Stimulated activated CD4-positive, alpha-beta T cell treated with anti-CD3 and anti-CD28 coated beads, Interleukin-15, amount 100 ng/mL, for 24 hours (primary cell): ENCODE measurements around the gene DDX31.

ENCODE experiments used
- DNase-seq: peaks from one replicate; pipeline ENCODE4 v3.0.0-alpha.2; 2020

DDX31 gene

DNA sequence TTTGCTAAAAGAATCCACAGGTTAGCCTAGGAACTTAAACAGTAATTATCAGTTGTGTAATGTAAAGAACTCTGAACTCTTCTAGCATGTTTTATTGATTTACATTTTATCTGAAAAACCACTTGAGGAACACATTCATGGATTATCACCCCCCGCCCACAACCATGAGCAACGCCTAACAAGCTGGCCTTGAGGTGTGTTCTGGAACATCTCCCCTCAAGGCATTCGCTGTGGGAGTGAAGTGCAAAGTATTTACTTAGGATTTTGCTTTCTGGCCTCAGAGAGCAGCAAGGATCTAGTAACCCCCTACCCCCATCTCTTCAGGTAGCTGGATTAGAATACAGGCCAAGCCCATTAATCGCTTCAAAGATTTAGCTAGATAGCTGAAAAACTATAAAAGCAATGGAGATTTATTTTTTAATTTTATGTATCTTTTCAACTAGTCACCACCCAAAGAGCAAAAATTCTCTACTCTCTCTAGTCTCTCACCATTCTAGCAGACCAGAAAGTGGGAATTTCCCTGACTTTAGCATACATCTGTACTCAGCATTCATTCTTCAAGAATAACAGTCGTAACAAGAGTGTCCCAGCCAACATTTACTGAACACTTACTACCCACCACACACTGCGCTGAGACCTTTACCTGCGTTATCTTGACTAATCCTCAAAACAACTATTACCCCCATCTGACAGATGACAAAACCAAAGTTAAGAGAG is 37.2 kb downstream of the DDX31 start:
- DNase-seq: no peak

DNA sequence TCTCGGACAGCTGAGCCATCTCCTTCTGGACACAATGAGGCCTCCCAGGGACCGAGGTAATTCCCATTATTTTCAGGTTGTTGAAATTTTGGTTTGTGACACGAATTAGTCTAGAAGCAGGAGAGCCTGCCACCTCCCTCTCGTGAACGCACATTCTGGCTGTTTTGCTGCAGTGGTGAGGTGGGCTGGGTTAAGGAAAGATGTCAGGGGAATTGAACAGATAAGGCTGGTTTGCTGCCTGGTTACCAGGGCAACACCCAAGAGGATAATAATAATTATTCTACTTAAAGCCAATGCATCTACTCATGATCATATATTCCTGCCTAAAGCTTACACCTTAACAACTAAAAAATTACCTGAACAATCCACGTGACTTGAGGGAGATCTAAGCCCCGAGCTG is 38.1 kb downstream of the DDX31 start:
- no peak for DNase-seq

DNA sequence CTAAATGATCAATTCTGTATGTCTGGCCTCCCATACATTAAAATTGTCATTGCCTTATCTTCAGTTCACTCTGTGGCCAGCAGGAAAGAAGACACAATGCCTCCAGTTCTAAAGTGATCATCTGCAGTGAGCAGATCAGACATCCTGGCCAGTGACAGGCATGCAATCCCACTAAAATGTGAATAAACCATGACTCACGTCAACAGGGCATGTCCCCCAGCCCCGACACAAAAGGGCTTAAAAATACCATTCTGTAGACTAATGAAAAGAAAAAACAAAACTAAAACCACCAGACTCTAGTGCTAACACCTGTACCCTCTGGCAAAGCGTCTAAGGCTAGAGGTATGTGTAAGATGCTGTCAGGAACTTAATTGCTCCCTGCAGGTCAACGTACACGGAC is 38.5 kb downstream of the DDX31 start:
- DNase-seq: no peak

DNA sequence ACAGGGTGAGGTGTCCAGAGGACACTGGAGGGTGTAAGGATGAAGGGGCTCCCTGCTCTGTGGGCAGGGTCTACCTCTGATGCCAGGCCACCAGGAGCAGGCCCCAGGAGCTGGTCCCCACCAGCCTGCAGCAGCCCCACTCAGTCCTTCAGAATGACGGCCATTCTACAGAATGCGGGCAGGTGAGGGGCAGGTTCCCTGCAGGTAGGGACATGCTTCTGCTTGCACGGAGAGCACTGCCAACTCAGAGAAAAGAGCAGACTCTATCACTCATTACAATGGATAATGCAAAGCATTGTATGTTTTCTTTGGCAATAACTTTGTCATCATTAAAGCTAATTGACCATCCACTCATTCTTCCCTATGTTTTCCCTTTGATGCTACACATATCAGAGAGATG is 39.0 kb downstream of the DDX31 start:
- DNase-seq: no peak

DNA sequence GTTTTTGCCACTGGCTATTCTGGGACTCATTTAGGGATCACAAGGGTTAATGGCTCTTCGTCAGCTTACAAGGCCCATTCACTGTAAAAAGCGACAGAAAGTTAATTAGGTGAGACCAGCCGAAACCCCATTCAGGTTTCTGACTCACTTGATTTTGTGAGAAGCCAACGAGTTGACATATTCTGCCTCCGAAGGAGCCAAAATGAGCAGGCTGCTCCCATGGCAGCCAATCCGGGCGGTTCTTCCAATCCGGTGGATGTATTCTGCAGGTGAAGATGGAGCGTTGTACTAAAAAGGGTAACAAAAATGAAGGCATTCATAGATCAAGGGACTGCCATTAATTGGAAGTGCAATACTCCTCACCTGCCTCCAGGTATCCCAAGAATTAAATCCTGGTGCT is 39.7 kb downstream of the DDX31 start:
- DNase-seq: no peak

DNA sequence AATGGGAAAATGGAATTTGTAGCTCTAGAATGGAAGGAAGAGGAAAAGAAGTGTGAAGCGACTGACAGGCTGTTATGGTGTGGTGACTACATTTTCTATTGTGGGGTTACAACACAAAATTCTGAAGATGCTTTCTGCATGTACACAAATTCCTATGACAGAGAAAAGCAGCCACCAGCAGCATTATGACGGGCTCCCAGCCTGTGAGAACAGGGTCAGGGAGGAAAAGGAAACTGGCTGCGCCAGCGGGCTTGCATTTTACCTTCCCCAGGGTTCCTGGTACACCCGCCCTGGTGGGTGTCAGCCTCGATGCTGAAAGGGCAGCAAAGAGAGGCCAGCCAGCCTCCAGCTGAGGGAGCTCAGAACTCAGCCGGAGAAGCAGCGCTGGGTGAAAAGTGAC is 41.0 kb downstream of the DDX31 start:
- DNase-seq: no peak

DNA sequence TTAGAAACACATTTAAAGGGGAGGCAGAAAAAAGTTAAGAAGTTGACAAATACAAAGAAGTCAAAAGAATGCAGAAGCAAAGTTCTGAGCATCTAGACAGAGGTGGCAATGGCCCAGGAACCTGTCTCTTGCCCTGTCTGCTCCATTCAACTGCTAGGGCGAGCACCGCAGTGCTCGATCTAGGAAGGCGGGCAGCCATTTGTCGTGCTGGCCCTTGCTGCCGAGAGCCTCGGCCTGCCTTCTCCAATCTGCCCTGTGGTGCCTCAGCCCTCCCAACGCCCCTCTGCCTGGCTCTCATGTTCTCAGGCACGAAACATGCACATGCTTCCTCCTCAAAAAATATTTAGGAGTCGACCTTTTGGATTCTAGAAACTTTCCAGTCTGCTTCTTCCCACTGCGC is 42.2 kb downstream of the DDX31 start:
- no peak for DNase-seq

DNA sequence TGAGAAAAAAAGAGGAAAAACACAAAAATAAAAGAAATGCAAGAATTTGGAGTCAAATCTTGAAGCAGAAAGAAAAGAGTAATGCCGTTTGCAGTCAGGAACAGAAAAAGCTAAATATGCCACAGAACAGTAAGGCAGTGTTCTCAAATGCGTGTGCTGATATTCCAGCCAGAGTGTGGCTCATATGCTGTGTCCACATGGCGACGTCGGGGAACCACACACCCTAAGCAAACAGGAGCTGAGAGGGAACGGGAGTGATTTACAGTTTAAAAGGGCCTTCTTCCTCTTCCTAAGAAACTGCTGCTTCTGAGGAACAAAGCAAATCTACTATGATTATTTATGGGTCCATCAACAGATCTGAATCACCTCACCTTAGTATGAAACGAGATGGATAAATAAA is 42.7 kb downstream of the DDX31 start:
- DNase-seq: no peak

DNA sequence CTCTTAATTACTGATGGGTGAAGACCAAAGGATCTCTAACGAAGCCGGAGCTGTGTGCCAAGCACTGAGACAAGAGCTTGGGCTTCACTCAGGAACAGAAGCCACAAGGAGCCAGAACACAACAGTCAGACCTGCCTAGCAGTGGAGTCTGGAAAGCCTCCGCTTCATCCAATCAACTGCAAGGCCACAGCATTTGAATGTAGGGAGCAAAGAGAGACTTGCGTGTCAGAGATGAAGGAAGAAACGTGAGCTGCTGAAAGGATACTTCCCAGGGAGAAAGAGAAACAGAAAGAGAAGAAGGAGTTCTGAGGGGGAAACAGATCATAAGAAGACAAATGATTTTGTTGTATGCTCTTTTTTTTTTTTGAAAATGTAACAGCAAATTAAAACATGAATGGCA is 43.5 kb downstream of the DDX31 start:
- no peak for DNase-seq

DNA sequence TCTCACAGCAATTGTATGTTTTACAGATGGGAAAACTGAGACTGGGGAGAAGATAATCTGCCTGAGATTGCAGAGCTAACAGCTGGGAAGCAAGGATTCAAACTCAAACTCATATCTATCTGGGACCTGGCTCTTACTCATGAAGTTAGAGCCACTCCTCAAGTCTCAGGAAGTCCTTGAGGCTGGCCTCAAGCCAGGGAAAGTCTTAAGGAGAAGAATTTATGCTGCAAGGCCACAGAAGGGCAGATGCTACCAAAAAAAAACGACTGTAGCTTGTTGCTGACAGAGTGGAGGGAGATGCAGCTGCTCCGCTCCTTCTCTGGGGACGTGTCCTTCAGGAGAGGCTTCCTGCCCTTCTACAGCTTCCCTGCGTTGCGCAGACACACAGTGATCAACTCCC is 47.6 kb downstream of the DDX31 start:
- no peak for DNase-seq

DNA sequence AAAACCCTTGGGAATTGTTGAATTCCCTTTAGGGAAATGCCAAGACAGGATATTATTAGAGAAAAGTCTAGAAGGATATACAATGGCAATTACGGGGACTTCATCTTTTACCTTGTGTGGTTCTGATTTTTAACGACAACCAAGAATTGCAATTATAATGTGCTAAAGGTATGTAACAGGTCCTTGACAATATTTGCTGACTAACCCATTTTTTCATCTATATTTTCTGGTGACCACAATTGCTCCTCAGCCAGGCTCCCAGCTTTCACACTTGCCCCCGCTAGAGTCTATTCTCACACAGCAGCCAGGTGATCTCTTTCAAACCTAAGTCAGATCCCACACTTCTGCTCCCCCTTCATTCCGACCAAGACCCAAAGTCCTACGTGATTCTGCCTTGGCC is 53.1 kb downstream of the DDX31 start:
- no peak for DNase-seq

DNA sequence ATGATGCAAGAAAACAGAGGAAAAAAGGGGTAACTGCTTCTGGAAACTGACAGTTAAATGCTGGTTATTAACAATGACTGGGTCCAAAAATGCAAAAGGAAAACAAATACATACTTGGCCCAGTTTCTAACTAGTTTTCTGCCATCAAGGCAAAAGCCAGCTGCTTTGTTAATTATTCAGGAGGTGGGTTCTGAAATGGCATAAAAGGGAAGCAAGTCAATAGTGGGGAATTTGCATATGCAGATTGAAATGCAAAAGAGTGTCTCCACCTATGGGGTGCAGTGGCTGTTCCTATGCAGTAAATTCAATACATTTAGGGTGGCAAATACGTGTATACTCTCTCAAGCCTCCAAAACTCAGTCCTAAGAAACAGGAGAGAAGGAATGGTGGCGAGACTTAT is 54.0 kb downstream of the DDX31 start:
- DNase-seq: no peak

DNA sequence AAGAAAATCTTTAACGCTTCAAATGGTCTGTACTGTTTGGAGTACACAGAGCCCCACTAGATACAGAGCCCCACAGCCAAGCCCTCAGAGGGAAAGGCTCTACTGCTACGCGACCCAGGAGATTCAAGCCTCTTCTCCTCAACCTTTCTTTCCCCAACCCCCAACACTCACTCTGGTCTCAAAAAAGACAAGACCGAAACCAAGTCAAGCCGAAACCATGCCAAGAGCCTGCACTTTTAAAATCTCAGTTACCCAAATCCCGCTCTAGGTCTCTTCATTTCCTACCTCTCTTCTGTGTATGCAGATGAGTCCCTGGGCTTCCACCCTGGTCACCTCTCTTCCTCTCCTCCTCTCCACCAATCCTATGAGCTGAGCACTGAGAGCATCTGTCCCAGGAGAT is 55.5 kb downstream of the DDX31 start:
- no peak for DNase-seq

DNA sequence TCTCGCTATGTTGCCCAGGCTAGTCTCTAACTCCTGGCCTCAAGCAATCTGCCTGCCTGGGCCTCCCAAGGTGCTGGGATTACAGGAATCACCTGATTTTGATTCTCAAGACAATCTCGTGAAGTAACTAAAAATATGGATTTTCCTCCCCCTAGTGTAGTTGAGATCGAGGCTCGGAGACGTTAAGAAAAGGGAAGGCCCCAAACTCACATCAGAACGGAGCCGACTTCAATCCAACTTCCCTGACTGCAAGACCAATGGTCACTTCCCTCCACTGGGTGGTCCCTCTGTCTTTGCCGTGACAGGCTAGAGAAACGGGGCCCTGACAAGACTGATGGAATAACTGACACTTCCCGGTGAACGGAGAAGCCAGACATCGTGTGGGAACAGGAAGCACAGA is 59.1 kb downstream of the DDX31 start:
- no peak for DNase-seq

DNA sequence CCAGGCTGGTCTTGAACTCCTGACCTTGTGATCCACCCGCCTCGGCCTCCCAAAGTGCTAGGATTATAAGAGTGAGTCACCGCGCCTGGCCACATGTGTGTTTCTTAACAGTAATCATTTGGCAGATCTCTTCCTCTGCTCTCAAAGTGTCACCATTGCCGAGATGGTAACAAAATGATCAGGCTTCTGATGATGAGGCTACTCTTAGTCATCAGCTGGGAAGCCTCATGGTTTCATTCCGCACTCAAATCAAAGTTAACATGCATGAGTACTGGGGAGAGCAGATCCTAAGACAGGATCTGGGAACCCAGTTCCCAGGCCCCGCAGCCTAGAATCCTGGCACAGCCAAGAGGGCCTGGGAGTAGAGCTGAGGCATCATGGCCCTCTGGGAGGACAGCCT is 60.0 kb downstream of the DDX31 start:
- DNase-seq: no peak

DNA sequence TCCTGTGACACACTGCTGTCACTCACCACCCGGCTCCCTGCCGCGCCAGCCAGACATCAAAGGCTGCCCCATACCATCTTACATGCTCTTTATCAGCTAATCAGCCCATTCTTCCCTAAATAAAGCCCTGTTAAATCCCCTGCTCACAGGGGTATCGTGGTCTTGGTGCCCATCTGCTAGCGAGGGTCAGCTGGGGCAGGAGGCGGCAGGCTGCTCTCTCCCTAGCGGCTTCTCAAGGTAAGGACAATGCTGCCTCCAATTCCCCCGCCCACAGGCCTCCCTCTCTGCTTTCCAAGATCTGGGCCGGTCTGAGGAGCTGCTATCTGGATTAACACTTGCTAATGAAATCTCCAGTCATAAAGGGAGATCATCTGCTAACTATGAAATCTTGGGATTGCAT is 60.6 kb downstream of the DDX31 start:
- no peak for DNase-seq

DNA sequence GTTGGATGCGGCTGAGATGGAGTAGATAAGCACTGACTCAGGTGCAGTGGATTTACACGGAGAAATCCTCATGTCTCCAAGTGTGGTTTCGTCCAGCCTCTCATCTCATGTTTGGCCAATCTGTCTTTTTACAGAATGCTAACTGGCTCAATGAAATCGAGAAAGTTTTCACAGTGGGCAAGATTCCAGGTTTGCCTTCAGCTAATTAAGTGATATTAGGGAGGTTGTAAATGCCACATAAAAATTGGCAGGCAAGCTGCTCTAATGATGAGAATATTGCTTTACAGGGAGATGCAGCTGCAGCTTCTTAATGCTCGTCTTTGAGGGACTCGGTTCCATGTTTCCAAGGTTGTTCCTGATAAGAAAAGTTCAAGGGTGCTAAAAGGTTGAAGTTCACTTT is 63.7 kb downstream of the DDX31 start:
- no peak for DNase-seq

DNA sequence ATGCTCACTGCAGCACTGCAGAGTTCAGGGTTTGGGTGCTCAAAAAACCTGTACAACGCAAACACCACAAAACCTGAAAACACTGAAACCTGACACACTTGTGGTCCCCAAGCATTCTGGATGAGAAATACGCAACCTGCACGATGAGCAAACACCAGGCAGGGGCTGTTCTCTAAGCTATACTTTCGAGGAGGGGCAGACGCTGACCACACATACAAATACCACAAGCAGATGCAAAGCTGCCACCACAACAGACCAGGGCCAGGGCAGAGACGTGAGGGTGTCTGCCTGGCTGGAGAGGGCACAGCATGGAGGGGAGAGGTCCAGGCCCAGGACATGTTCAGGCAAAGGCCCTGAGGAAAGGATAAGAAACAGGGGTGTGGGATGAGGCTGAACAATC is 64.4 kb downstream of the DDX31 start:
- no peak for DNase-seq

DNA sequence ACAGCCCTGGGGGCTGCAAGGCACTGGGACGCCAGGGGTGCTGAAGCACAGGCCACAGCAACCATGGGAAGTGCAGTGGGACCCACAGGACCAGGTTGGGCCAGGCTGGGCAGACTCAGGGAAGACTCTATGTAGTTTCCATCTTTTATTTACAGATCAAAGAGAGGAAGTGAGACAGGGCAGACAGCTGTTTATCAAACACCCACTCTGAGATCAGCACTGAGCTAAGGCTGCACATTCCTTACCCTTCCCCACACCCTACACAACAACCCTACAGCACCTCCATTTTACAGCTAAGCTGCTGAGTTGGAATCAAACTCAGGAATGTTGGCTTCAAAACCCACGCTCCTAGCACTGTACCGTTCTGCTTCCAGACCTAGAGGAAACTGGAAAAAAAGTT is 67.6 kb downstream of the DDX31 start:
- DNase-seq: no peak

DNA sequence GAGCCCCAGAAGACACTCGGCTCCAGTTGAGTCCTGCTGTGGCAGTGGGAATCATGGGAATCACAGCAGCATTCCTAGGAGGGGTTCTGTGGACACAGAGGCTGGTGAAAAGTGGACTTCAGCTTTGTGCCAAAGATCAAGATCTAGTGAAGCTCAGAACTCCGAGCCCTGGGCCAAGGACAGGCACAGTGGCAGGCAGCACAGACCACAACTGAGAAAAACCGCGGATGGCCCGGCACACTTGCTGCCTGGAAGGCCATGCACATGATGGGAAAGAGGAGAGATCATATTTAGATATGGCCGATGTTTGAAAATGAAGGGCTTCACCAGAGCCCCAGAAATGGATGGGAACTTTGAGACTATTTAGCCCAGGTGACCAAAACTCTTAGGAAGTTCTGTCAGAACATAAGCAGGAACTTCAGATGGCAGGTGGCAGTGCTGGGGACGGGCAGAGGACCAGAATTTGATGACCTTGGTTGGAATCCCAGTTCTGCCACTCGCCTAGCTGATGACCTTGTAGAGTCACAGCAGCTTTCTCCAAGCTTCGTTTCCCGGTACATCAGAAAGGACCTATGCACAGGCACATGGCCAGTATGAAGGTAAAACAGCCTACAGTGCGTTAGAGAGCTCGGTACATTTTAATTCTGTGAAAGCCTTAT is 69.3 kb downstream of the DDX31 start:
- no peak for DNase-seq

DNA sequence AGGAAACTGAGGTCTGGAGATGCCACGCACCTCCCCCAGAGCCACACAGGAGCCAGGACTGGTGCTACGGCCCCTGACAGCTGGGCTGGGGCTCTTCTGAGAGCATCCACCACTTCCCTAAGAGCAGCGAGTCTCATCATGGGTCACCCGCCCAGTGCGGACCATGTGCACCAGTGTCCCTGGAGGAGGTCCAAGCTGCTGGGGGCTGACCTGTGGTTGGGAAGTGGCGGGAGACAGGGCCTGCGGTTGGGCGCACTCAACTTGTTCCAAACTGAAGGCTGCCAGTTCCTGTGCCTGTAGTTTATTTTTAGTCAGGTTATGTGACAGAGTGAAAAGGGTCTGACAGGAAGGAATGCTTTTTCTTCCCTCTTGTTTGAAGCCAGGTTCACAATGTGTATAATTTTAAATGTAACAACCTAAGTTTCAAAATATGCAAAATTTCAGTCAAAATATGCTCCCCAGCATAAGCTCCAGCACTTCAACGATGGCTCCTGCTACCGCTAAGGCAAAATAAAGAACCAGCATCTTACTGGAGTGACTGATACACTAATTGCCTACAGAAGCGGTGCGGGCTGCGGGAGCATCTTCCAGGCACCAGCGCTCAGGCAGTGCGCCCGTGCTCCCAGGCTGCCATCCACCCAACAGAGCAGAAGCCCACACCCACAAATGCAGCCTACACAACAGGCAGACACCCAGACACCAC is 72.6 kb downstream of the DDX31 start:
- no peak for DNase-seq

DNA sequence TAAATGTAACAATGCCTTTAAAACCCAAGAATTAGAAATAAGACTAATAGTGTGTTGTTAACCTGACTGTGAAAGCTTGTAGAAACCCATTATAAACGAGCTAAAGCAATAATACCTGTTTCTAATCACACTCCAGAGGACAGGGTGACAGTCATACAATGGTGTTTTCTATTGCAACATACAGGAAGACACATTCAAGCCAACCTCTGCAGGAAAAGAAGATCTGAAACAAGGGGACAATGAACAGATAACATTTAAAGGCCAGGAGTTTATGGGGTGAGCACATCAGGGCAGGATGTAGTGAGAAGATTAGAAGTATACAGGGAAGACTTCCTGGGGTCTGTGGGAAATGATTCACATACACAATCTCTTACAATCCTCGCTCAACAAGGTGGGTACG is 73.6 kb downstream of the DDX31 start:
- DNase-seq: no peak

DNA sequence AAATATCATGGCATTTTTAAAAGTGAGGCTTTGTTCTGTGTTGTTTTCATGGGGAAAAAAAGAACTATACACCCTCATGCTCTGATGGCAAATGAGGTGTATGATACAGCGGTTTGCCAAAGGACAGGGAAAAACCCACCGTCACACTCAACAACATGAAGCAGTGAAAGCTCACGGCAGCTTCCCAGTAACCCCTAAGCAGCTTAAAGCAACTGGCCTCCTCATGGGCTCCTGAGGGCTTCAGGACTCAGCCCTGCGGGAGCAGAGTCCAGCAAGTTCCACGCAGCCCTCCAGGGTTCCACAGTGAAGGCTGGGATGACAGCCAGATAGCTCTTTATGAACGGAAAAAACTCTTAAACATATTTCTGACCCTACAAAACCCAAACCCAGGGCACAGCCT is 74.5 kb downstream of the DDX31 start:
- no peak for DNase-seq

DNA sequence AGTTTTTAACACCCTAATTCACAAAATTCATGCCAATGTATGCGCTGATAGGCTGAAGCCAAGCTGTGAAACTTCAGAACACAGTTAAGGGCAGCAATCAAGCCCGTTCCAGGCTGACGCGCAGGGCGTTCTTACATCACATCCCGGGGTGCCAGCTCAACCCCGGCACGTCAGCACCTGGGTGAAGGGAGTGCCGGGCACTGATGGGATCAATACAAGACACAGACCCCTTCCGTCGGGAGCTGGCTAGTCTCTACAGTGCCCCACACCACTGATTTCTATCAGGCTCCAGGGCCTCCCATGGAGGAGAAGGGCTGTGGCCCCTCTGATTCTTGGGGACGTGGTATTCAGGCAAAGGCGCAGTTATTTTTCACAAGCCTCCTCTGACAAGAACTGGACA is 75.4 kb downstream of the DDX31 start:
- no peak for DNase-seq

DNA sequence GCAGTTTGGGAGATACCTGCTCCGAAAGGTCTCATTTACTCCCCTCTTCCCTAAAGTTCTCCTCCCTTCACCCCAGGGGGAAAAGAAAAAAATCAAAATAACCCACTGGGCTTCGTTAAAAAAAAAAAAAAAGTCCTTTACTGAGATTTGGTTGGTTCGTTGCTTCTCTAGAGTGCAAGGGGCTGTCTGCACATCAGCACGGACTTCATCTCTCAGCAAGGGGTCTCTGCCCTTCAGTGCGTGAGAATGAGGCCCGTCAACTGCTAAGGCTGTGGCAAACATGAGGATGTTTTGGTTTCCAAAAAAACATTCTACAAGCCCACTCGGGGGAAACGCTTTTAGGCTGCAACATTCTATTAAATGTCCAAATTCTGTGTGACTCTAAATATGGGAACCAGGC is 77.3 kb downstream of the DDX31 start:
- no peak for DNase-seq
